GM12864 (cell line): ENCODE measurements around the gene SLC9A7.
A peak's percentile ranks its signal among the peaks of the same experiment; 100 is the strongest.

Source experiments
- DNase-seq: peaks from one replicate; pipeline ENCODE4 v3.0.0-alpha.2; 2011; ENCODE audit warnings: low read depth
- H3K4me3 ChIP-seq: 2 replicates; pipeline ENCODE4 v1.5.1; 2011; ENCODE audit warnings: mild to moderate bottlenecking, low read depth, low read length, control low read depth
- CTCF ChIP-seq: IDR thresholded peaks from 2 replicates; pipeline ENCODE4 v1.5.1; 2011; ENCODE audit warnings: low read depth, mild to moderate bottlenecking, moderate library complexity, low read length, control low read depth, inconsistent platforms; ENCODE audit errors: missing control alignments

Gene SLC9A7

DNA sequence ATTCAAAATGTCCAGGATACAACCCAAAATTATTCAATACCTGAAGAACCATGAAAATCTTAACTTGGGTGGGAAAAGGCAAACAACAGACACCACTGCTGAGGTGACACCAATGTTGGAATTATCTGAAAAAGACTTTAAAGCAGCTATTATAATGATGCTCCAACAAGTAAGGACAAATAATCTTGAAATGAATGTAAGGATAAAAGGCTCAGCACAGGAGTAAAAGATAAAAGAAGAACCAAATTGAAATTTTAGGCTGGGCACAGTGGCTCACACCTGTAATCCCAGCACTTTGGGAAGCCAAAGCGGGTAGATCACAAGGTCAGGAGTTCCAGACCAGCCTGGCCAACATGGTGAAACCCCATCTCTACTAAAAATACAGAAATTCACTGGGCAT, 4.0 kb upstream of the SLC9A7 start:
- TF ChIP-seq CTCF: no peak
- no peak overlapping the region for H3K4me3 ChIP-seq
- DNase-seq: no peak

DNA sequence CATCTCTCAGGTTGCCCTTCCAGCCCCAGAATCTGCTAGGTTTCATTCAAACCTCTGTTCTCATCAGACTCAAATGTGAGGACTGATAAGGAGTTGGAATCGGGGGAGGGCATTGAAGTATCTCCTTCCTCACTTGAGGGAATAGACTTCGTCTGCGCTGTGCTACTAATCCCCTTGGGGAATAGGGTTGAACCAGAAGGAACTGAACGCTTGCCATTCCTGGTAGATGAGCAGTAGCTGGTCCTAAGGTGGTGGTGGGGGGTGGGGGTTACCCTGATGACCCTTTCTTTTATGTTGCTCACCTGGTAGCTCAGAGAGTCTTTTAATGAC, 692 bp upstream of the SLC9A7 start:
- no peak for DNase-seq
- H3K4me3 ChIP-seq: peak overlapping the region; percentile 61
- no peak for TF ChIP-seq CTCF

- no peak for DNase-seq
- TF ChIP-seq CTCF: no peak
Measured at GRCh38 chrX:46758163-46758955, 559 bp downstream of the SLC9A7 start.

GRCh38 chrX:46757593-46757992, 1.3 kb downstream of the SLC9A7 start:
- H3K4me3 ChIP-seq: peak overlapping the region; percentile 61
- no peak for DNase-seq
- no peak for TF ChIP-seq CTCF

More at GRCh38 chrX:46758163-46758955, 559 bp downstream of the SLC9A7 start:
- peak overlapping the region; percentile 61 for H3K4me3 ChIP-seq

GRCh38 chrX:46757052-46757451, 1.9 kb downstream of the SLC9A7 start:
- DNase-seq: no peak
- H3K4me3 ChIP-seq: peak overlapping the region; percentile 61
- no peak for TF ChIP-seq CTCF

GRCh38 chrX:46755671-46756070, 3.2 kb downstream of the SLC9A7 start:
- H3K4me3 ChIP-seq: peak overlapping the region; percentile 37; the same call in 1 of the 2 replicates
- TF ChIP-seq CTCF: no peak
- no peak for DNase-seq

GRCh38 chrX:46754586-46755061, 4.3 kb downstream of the SLC9A7 start:
- TF ChIP-seq CTCF: no peak
- H3K4me3 ChIP-seq: peak overlapping the region; percentile 37
- DNase-seq: no peak
